Effector CD8-positive, alpha-beta T cell (primary cell): ENCODE measurements around the gene ACIN1.

Experiments used
- DNase-seq: peaks from one replicate; lab custom pipeline; 2025; lab: John Stamatoyannopoulos, UW

The ACIN1 gene

DNA sequence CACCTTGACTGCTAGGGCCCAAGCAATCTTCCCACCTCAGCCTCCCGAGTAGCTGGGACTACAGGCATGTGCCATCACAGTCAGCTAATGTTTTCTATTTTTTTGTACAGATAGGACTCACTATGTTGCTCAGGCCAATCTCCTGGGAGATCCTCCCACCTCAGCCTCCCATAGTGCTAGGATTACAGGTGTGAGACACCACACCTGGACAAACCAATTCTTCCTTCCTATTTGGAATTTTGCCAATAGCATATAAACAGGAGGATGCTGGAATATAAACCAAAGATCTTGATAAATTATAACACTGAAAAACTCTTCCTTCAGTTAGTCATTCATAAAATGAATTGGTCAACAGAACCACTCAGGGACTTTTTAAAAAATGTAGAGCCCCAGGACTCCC lies 8.4 kb downstream of the ACIN1 start:
- DNase-seq: no peak

DNA sequence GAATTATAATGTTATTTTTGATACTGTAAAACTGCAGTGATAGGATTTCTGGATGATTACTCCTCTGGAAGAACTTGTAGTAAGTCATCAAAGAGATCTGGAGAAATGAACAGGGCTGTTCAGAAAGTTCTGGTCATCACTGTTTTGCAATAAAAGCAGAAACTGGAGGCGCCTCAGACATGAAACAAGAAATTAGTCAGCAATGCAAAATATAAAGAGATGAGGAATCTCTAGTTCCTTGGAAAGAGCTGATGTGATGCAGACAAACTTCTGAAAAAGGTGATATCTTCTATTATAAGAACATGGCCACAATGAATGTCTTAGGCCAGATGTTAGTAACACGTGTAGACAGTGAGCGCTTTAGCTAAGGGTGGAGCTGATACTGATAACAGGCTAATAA lies 9.5 kb downstream of the ACIN1 start:
- no peak for DNase-seq

DNA sequence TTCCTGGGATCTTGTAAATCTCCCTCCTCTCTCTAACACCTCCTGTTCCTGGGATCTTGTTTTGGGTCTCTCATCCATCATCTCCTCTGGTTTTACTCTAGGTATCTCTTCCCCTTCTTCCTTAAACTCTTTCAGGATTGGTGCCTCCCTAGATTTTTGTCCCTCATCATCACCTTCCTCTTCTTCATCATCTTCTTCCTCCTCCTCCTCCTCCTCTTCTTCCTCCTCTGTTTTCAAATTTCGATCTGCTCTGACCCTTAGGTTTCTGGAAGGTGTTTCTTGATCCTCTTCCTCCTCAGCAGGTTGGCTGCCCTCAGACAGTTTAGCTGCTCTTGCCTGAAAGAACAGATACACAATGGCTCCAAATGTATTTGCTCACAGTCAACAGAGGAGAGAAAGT lies 14.5 kb downstream of the ACIN1 start:
- no peak for DNase-seq

DNA sequence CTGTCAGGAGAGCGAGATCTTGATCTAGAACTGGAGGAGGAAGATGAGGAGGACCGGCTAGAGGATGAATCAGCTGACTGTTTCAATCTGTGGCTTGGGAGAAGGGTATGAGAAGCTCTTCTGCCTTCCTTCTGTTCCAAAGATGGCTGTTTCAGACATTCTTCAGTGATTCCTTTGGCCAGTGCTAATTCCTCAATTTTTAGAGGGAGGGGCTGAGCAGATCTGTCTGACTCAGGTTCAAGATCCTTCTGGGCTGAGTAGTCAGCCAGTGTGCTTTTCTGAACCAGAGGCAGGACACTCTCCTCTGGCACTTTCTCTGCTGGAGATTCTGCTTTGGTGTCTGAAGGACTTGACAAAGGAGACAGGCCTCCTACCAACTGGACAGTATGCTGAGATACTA lies 15.2 kb downstream of the ACIN1 start:
- DNase-seq: no peak

DNA sequence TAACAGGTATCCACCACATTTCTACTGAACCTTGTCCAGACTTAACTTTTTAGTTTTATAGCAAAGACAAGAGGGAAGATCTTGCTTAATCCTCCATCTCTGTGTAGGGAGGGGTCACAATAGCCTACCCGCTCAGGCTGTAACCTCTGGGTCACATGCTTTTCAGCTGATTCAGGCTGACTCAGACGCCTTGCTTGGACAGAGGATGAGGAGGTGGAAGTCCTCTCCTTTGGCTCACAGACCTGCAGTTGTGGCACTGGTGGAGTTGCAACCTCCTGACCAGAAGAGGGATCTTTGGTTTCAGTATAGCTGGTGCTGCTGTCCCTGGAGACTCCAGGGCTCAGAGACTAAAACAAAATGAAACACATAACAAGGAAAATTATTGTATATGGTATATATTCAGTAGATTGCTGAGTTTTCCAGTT lies 16.2 kb downstream of the ACIN1 start:
- DNase-seq: no peak

DNA sequence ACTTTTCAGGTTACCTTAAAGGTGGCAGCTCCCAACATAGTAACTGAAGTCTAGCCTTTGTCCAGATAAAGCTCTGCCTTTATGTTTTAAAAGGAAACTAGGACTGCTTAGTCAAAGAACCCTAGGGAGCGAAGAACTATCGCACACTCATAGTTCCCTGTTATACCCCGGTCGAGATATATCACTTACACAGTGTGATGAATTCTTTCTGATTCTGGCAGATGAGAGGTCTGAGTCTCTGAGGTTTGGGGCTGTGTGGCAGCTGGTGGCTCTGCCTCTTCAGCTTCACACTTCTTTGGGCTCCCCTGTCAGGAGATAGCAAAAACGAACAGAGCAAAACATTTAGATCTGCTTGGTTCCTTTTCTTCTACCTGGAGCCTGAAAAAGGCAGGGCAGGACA lies 17.0 kb downstream of the ACIN1 start:
- DNase-seq: no peak

DNA sequence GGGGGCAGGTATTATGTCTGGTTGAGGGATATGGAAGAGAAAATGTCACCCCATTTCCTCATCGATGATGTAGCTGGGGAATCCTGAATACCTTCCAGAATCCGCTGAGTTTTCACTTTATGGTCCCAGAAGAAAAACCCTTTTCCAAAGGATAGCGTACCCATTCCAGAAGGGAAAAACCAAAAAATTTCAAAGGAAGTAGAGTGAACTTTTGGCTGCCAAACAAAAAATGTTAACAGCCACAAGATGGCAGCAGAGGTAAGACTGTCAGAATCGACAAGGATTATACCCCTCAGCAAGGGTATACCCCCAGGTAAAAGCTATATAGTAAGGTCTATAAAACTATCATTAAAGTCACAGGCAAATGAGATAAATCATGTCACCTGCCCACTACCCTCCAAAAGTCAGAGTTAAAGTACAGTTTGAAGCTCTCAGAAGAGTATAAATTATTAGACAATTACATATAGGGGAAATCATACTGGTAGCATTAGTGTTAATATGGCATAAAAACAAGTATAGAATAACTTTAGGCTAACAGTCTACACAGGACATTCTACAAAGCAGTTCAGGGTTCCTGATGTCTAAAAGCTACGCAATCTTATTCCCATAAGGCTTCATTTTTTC lies 18.0 kb downstream of the ACIN1 start:
- DNase-seq: no peak

DNA sequence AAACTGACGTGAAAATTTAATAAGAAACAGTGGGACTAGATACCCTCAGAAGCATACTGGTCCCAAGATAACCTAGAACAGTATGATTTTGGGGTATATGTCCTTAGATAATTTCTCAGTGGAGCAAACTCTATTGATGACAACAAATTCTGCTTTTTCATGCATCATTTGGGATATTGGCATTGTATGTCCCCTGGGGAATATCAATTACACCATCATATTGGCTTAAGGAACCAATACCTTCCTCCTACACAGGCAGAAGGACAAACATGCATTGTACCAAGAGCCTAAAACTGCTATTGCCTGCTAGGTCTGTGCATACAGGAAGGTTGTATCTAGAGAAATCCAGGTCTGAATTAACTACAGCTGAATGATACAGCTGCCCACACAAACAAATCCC lies 20.0 kb downstream of the ACIN1 start:
- DNase-seq: no peak

DNA sequence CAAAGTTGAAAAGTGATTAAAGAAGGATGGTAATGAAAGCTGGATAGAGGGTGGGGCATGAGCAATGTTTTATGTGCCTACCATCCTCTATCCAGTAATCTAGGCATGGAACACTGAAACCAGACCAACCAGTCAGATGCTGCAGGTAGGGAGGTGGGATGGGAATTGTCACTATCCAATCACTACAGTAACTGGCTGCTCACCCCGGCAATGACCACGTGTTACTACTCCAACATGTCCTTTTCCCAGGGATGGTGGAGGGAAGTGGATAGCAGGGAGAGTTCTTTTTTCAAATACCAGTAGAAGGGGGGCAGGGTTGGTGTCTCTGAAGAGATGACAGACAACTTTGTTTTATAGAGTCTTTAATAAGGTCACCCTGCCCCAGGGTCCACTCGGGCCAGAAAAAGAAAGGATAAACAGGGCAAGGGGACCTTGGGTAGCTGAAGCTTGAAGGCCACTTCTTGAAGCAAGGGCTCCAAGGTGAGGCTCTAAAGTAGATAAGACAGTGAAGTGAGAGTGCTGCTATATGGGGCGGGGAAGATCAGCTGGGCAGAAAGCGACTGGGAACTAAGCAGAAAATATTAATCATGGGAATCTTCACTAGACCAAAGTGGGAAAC lies 22.9 kb downstream of the ACIN1 start:
- no peak for DNase-seq

DNA sequence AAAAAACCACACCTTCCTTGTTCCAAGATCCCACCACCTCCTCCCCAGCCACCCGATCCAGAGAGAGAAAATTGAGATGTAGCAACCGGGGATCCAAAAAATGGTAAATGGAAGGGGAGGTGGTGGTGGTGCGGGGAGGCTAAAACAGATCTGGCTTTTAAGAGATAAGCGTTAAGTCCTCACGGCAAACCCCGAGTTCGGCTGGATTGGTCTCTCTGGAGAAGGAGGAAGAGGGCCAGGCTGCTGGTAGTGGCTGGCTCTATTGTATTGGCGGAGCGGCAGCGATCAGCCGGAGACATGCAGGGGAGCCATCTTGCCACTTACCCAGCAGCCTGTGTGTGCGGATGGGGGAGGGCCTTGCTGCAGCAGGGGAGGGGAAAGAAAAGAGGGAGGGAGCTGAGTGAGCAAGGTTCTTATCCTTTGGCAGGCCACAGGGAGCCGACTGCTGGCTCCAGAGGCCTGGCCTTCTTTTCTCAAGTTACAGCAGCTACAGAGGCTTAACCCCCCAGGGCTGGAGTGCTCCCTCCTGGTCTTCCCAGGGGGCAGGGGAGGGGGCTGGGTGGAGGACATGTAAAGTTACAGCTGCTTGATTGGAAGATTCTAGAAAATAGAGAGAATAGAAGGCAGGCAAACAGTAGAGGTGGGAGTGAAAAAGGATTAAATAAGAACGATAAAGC lies 23.6 kb downstream of the ACIN1 start:
- no peak for DNase-seq

DNA sequence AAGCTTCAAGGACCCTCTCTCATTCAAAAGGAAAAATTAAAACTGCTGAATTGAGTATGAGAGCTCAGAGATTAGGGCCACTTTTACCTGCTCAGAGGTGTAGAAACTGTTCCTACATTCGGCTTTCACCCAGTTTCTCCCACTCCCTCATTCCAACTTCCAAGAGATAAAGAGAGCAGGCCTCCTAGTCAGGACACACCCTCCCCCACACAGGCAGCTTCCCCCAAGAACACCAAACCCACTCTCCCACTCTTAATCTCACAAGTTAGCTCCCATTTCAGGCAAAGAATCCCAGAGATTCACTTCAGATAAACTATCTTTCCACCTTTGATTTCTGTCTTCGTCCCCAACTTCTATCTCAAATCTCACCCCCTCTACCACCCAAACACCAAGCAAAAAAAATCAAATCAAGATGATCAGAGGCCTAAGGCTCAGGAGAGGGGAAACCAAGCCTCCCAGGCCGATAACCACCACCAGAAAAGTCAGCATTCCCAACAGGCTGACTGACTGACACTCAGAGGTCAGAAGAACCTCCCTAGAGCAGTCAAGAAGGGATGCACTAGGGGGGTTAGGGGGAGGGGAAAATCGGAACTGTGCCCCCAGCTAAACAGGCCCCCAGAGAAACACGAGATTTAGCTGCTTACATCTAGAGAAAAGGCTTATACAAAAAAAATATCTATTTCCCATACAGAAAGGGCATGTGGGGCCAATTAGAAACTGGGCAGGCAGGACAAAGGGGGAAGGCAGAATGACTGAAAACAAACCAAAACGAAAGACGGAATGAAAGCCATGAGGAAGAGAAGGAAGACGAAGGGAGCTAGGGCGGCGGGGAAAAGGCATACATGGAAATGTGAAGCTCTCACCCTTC lies 24.4 kb downstream of the ACIN1 start:
- DNase-seq: no peak

DNA sequence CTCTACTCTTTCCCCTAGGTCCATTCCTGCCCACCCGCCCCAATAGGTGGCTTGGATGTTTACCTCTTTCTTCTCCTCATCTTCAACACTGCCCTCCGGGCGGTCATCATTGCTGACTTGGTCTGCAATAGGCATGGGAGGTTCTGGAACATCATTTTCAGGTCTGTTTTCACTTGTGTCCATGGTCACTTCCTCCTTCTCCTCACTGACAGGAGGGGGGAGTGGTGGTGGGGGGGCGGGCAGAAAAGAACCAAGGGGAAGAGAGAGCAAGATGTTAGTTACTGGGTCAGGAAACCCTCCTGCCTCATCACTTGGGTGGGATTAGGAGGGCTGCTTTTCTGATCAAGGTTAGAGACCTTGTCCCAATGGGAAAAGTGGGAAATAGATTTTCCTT lies 25.5 kb downstream of the ACIN1 start:
- DNase-seq: no peak

DNA sequence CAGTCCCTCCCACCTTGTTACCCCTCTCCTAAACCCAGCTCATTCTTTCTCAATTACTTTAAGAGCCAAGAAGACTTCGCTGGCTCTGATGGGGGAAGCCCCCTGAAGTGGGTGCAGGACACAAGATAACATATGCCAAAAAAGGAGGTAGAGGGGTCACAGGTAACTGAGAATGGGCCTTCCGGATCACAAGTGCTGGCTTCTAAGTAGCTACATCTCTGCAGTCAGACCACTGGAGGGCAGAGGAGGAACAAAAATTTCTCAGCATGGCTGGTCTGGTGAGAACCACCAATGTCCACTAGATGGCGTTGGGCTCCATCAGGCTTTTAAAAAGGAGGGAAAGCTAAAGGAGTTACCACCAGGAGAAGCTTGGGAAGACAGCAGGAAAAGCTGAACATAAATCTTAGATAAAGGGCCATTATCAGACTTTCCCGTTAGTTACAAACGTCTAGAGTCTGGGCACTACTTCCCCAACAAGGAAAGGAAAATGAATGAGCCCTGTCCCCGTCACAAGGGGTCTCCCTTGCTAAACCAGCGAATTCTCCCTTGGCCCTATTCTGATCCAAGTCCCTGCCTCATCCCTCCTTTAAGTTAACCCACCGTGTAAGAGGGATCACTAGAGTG lies 26.0 kb downstream of the ACIN1 start:
- DNase-seq: no peak

DNA sequence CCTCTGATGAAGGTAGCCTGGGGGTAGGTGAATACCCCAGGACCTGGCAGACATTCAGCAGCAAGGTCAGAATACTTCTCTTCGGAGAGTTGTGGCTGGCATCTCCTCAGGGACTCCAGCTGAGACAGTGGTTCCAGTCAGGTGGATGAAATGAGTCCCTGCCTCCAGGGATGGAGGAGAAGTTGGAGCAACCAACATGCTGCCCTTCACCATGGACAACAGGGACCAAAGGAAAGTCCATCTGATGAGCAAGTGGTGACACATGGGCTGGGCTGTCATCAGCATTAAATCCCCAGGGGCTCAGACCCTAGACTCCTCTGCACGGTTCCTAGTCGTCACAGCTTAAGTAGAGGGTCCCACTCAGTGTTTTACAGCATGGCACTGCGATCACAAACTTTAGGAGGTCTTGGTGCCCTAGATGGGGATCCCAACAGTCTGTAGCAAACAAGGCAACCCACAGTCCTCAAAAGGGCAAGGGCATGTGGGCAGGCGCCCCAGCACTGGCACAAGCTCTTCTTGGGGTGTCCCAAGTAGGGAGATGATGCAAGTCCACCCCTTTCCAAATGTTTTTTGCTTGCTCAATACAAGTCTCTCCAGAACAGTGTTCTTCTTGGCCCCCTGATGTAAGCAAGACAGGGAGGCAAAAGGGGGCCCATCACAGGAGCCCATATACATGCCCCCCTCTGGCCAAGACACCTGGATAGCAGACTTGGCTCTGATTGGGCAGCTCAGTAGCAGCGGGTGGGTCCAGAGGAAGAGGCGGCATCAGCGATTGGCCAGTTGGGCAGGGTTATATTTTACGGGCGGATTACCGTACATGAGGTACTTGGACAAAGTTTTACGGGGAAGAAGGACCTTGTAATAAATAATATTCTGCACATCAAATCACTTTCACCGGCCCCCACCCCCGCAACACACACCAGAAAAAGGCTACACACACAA lies 26.8 kb downstream of the ACIN1 start:
- DNase-seq: no peak

DNA sequence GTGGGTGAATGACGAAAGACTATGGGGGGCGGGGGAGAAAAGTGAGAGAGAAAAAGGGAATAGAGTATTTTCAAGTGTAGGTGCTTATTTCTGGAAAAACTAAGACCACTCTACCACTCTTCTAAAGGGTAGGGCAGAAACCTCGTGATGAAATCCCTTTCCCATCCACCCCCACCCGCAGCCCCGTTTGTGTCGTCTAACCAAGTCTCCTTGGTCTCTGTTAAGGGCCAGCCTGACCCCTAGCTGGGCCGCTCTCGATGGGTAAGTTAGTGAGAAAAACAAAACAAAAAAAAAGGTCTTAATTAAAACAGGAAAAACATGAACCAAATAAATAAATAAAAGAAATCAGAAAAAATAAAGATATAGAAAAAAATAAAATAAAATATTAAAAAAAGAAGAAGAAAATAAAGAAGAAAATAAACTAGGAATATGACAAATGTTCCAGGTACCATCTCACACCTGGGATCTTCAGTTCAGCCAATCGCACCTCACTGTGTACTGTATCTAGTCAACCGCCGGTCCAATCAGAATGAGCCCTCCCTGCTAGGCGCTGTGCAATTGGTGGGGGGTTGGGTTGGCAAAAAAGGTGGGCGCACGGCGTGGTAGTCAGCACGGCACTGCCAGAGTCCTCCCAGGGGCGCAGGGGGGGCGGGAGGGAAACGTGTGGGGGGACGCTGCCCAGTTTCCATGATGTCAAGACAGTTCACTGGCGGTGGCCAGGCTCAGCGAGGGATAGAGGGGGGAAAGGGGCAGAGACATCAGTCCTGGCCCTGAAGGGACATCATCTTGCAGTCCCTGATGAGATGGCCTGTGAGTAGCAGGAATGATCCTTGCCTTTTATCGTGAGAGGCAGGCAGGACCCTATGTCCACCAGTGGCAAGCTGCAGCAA lies 27.8 kb downstream of the ACIN1 start:
- DNase-seq: no peak

DNA sequence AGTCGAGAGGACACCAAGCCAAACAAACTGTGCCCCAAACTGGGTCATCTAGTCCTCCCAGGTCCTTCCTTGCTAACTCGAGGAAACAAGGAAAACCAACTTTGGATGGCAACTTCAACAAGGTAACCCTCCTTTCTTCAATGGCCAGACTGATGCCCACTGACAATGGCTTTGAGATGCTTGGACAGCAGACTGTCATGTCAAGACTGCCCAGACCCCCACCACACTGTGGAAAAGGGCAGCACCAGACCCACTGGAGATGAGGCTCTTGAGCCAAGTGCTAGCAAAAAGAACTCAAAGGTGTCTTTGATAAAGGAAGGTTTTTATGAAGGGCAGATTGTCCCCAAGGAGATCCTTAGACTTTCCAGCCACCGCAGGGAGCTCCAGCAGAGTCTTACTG lies 28.6 kb downstream of the ACIN1 start:
- no peak for DNase-seq

DNA sequence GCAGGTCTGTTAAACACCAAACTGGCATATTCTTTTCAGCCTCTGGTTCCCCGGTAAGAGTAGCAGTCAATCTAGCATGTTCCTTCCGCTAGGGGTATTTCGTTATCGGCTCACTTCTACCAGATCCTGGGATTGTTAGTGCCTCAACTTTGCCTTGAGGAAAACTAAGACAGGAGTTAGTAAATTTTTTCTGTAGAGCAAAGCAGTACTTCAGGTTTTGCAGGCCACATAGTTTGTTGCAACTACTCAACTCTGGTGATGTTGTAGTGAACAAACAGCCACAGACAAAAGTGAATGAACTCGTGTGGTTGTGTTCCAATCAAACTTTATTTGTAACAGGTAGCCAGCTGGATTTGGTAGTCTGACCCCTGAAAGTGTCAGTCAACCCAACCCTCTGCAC lies 31.3 kb downstream of the ACIN1 start:
- DNase-seq: no peak

DNA sequence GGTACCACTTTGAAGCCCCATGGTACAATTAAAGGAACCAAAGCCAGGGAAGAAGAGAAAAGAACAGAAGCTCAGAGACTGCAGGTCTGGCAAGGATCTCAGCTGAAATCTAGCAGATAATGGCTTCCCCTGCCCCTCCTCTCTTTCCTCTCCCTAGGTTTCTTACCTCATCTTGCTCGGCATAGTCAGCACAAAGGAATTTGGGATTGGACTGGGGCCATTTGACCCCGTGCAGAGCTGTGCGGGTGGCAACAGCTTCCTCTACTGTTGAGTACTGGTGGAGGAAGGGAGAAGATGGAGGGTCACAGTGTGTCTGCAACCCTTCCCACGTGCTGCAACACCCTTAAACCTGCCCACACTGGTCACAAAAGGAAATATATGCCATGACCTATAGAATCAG lies 32.9 kb downstream of the ACIN1 start:
- DNase-seq: no peak

DNA sequence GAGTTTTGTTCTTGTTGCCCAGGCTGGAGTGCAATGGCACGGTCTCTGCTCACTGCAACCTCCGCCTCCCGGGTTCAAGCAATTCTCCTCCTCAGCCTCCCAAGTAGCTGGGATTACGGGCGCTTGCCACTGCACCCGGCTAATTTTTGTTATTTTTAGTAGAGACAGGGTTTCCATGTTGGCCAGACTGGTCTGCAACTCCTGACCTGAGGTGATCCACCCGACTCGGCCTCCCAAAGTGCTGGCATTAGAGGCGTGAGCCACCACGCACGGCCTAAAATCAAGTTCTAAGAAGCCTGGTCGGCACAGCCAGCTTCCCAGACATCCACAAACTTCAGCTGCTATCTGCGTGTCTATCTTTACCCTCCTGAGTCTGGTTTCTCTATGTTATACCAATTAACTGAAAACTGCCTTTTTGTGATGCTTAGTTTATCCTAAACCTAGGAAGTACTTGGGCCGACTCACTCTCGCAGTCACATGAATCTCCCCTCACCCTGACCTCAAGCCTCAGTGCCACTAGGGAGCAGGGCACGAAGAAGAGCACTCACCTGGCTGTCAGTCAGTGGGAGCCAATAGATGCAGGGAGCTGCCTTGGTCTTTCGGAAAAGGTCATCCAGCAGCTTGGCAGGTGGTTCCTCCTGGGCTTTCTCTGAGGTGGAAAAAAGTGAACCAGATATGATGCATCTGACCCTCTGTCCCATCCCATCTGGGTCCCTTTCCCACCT lies 34.2 kb downstream of the ACIN1 start:
- no peak for DNase-seq
